ENCODE measurements around the gene VAC14.

- TF ChIP-seq FOXM1 (IDR thresholded peaks at IDR 0.05; ENCODE audit: borderline replicate concordance) (no peak), PKNOX1 (IDR thresholded peaks at IDR 0.05) (no peak), BHLHE40 (IDR thresholded peaks at IDR 0.05; ENCODE audit: borderline replicate concordance) (no peak), ELF4 (IDR thresholded peaks at IDR 0.05) (no peak), SUZ12 (IDR thresholded peaks at IDR 0.05) (no peak), TARDBP (IDR thresholded peaks at IDR 0.05) (no peak), FOXK2 (IDR thresholded peaks at IDR 0.05) (no peak), NFRKB (IDR thresholded peaks at IDR 0.05) (no peak), CTBP1 (IDR thresholded peaks at IDR 0.05; ENCODE audit: borderline replicate concordance) (no peak)
These were observed 85.0 kb downstream of the VAC14 start for GRCh38 chr16:70715860-70716357.
